AML-193 (cell line): ENCODE data around the gene GPR152.
"Not testable (repeated sequence)": the region's sequence is repeated elsewhere in the genome, so short reads cannot be mapped to it uniquely, and the experiment has no call there.

Experiments
- DNase-seq, 2 experiments: peaks; one replicate each; lab custom pipeline; 2025; lab: John Stamatoyannopoulos, UW

The GPR152 gene

DNA sequence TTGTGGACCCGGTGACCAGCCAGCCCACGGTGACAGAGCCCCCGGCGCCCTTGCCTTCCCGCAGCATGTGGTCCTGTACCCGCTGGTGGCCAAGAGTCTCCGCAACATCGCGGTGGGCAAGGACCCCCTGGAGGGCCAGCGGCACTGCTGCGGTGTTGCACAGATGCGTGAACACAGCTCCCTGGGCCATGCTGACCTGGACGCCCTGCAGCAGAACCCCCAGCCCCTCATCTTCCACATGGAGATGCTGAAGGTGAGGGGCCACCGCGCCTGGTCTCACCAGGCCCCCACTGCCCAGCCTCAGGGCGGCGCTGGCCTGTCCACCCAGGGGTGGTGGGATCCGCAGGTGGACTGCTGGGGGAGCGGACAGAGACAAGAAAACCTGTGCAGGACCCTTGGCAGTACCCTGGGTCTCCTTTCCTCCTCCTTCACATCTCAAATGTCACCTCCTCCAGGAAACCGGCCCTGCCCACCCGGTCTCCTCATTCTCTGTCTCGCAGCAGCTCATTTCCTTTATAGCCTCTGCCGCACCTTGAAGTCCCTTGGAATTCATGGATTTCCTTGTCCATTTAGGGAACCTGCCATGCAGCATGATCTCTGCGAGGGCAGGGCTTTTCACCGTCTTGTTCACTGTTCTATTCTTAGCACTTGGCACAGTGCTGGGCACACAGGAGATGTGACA, 36.8 kb upstream of the GPR152 start:
- DNase-seq = no peak

GRCh38 chr11:67486481-67487195, 34.1 kb upstream of the GPR152 start:
- no peak for DNase-seq

- DNase-seq = not testable (repeated sequence)
Measured at GRCh38 chr11:67485873-67486361, 33.4 kb upstream of the GPR152 start.

DNA sequence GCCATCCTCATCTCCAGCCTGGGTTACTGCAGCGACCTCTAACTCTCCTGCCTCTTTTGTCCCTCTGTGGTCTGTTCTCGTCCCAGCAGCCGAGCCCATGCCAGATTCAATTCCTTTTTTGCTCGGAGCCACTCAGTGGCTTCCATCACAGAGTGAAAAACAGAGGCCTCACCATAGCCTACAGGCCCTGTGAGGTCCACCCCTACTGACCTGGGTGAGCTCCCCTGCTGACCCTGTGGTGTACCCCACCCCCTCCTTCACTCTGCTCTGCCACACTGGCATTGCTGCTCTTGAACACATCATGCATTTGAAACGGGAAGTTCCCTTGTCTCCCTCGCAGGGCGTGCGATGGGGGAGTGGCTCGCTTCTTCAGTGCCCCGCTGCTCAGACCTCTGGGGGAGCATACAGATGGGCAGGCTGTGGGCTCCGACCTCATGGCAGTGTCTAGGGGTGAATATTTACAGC, 32.4 kb upstream of the GPR152 start:
- peak; percentile 55 to 71 for DNase-seq

- no peak for DNase-seq
Measured at GRCh38 chr11:67483831-67484665, 31.5 kb upstream of the GPR152 start.

DNA sequence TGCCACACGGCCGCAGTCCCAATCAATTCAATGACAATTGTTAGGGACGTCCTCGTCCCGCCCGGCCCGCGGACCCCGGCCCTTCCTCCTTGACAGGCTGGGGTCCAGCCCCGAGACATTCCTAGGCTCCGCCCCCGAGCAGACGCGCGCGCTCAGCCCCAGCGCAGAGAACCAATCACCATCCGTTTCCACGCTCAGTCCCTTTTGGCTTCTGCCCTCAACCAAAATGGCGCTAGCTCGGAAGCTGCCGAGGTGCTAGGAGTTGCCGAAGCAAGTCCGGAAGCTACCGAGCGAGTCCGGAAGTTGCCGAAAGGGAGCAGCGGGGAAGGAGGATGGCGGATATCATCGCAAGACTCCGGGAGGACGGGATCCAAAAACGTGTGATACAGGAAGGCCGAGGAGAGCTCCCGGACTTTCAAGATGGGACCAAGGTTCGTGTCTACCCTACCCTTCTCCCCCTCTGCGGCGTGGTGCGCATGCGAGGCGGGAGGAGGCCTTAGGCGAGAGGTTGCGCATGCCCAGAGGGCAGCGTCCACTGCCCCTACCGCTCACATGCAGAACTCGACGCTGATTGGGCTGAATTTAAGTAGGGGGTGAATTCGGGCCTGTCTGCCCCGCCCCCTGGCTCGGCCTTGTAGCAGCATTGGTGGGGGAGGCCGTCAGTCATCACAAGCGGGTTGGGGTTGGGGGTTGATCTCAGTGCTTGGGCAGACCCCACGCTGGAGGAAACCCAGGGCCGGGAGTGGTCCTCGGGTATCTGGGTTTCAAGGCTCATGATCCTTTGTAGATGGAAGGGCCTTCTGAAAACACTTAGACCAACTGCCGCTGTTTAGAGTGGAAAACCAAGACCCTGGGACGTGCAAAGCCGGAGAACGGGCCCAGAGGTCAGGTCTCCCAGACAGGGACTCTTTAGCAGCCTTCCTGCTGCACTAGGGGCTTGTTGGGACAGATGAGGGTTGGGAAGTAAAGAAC, 30.6 kb upstream of the GPR152 start, which contains the start of gene AIP:
Gene AIP (plus strand): TSS at position 200 of the 972 bp plus-strand sequence. CDS start 133 bp downstream, at position 333.
- peak; percentile 92 to 95 for DNase-seq

GRCh38 chr11:67482275-67482826, 29.8 kb upstream of the GPR152 start:
- peak; percentile 66 to 70 for DNase-seq

DNA sequence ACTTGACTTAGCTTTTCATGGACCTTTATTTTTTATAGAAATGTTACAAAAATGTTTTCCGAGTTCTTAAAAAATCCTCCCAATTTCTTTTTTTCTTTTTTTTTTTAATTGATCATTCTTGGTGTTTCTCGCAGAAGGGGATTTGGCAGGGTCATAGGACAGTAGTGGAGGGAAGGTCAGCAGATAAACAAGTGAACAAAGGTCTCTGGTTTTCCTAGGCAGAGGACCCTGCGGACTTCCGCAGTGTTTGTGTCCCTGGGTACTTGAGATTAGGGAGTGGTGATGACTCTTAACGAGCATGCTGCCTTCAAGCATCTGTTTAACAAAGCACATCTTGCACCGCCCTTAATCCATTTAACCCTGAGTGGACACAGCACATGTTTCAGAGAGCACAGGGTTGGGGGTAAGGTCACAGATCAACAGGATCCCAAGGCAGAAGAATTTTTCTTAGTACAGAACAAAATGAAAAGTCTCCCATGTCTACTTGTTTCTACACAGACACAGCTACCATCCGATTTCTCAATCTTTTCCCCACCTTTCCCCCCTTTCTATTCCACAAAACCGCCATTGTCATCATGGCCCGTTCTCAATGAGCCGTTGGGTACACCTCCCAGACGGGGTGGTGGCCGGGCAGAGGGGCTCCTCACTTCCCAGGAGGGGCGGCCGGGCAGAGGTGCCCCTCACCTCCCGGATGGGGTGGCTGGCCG, 25.0 kb upstream of the GPR152 start:
- not testable (repeated sequence) for DNase-seq

GRCh38 chr11:67476692-67477091, 24.2 kb upstream of the GPR152 start:
- DNase-seq = not testable (repeated sequence)

- DNase-seq = no peak
Measured at GRCh38 chr11:67472882-67473281, 20.4 kb upstream of the GPR152 start.

GRCh38 chr11:67470337-67471002, 17.9 kb upstream of the GPR152 start:
- DNase-seq = no peak

- DNase-seq = no peak
Measured at GRCh38 chr11:67469508-67469811, 16.9 kb upstream of the GPR152 start.

GRCh38 chr11:67468759-67469507, 16.4 kb upstream of the GPR152 start, which contains the start of gene TMEM134:
TSS of gene TMEM134 (minus strand) at chr11:67469251. CDS start at chr11:67469192, 59 bp downstream.
- DNase-seq = peak; percentile 72 to 76

- no peak for DNase-seq
Measured at GRCh38 chr11:67468456-67468758, 15.9 kb upstream of the GPR152 start.

DNA sequence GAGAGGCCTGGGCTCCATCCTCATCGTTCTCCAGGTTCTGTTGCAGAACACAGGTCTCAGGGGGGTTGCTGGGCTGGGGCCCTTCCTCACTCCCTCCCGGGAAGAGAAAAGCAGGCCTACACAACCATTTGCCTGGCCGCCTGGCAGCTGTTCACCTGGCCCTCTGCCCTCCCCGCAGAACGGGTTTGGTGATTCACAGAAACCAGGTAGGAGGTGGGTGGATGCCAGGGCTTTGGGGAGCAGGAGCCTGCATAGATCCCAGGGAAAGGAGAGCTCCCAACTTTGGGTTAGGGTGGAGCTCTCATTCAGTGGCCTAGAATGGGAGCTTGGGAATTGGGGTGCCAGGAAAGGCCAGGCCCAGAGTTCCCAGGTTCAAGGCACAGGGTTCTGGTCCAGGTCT, 15.5 kb upstream of the GPR152 start:
- DNase-seq = no peak

- DNase-seq = no peak
Measured at GRCh38 chr11:67466962-67467771, 14.6 kb upstream of the GPR152 start.

GRCh38 chr11:67466367-67466766, 13.8 kb upstream of the GPR152 start:
- no peak for DNase-seq

- not testable (repeated sequence) for DNase-seq
Measured at GRCh38 chr11:67465530-67465929, 13.0 kb upstream of the GPR152 start.
